GM12874 (cell line): ENCODE results near the gene NEU4.

Experiments used
- CTCF ChIP-seq: IDR thresholded peaks from 2 replicates; pipeline ENCODE4 v1.5.1; 2011; ENCODE audit warnings: low read depth, mild to moderate bottlenecking, control low read depth, low read length, moderate library complexity; ENCODE audit not compliant: insufficient read depth

Gene NEU4

GRCh38 chr2:241843321-241844065 lies 34.5 kb downstream of the NEU4 start:
- no peak for TF ChIP-seq CTCF

- TF ChIP-seq CTCF: no peak
Measured at GRCh38 chr2:241844066-241844728, 35.2 kb downstream of the NEU4 start.

DNA sequence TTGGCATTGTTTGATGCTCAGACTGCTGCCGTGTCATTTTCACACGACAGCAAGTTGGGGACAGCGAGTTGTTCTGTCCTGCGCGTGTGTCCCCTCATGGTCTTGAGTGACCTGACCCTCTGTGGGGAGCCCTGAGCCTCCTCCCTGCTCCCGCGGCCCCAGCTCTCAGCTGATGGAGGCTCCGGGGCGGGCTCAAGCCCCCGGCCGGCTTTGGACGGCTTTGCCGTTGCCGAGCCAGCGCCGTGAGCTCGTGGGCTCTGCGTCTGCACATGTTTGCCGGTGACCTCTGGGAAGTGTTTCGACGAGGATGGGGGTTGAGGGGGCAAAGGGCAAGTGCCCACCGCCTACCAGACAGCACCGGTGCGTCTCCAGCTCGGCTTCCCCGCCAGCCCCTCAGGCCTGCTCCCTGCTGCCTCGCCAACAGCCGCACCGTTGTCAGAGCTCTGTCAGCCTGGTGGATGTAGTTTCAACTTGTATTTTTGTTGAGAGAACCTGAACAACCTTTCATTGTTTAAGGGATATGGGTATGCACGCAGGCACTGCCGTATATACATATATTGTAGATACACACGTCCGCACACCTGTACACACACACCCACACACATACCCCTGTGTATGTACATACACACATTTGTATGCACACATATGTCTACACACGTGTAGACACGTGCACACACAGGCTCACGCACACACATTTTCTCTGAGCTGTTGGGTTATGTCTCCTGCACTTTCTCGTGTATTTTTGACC lies 36.0 kb downstream of the NEU4 start:
- no peak for TF ChIP-seq CTCF

GRCh38 chr2:241846406-241846805 lies 37.4 kb downstream of the NEU4 start:
- TF ChIP-seq CTCF: no peak

- no peak for TF ChIP-seq CTCF
Measured at GRCh38 chr2:241848761-241849615, 40.0 kb downstream of the NEU4 start.

DNA sequence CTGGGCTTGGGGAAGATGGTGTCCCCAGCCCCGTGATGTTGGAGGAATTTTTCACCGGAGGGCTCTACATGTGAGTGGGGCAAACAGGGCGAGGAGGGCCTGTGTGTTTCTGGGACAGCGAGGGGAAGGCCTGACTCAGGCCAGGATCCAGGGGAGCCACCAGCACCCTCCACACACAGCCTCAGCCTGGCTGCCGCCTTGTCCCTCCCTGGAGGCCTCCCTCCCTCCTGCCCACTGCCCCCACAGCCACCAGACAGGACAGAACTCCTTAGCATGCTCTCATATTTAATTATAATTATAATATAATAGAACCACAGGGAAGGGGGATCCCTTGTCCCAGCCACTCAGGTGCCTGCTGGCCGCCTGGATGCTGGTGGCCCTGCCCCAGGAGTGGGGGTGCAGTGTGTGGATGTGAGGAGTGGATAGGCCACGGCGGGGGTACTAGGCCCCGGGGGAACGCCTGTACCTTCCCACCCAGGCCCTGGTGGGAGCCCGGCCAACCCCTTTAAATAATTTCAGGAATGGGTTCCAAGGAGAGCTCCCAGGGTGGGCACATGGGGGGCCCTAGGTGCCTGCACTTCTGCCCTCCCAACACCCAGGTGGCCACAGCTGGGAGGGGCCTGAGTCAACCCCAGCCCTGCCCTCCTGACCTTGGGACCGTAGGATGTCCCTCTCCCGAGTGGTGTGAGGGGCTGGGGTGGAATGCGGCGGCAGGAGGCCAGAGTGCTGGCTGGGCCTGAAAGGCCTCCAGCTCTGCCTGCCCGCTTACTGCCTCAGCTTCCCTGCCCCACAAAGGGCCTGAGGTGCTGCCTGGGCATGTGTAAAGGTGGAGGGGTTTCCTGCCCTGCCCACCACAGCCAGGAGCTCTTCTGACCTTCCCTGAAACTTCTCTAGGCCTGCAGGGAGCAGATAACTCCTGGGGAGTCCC lies 40.9 kb downstream of the NEU4 start:
- TF ChIP-seq CTCF: no peak
